HG03159 (cell line): ENCODE results near the gene FAM240A.
"Not testable (repeated sequence)": the region's sequence is repeated elsewhere in the genome, so short reads cannot be mapped to it uniquely, and the experiment has no call there.

ENCODE experiments used
- ATAC-seq: cut with Tn5 transposase; IDR thresholded peaks from one replicate; pipeline ENCODE4 v1.9.1; 2021; ENCODE audit warnings: mild to moderate bottlenecking, moderate library complexity; ENCODE audit not compliant: unreplicated experiment

Gene FAM240A

DNA sequence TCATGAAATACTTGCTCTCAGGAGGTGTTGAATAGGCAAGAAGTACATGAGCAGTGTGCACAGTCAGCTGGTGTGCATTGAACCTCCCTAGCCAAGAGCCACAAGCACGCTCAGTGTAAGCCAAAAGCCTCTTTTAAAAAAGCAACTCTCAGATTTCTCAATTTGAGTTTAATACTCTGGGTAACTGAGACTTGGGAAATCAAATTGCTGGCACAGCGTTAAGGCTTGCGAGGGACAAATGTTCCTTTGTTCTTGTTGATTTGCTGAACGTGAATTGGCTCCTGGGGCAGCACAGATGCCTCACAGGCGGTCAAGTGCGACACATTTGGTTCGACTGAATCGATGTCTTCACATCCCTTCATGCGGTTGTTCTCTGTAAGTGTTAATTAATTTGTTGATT is at the start of gene FAM240A:
Gene FAM240A, plus strand, starts transcription at position 202 of the 400 bp plus-strand sequence. Its CDS starts 159 bp downstream, at position 361.
- ATAC-seq, result no peak

- no peak for ATAC-seq
Observed at GRCh38 chr3:46564190-46565021, 47.9 kb upstream of the FAM240A start.

DNA sequence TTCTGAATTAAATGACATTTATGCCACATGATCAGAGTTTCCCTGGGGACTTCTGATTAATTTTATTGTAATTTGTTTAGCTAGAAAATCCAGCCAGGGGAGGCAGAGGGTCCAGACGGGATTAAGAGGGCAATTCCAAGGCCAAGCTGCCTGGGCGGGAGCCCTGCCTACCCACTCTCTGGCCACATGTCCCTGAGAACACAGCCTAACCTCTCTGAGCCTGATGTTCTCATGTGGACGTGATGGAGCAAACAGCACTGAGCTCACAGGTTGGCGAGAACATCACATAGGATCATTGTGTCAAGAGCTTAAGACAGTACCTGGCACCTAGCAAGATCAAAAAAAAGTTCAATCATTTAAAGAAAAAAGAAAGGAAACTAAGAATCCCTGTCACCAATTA is 47.2 kb upstream of the FAM240A start:
- ATAC-seq, result no peak

DNA sequence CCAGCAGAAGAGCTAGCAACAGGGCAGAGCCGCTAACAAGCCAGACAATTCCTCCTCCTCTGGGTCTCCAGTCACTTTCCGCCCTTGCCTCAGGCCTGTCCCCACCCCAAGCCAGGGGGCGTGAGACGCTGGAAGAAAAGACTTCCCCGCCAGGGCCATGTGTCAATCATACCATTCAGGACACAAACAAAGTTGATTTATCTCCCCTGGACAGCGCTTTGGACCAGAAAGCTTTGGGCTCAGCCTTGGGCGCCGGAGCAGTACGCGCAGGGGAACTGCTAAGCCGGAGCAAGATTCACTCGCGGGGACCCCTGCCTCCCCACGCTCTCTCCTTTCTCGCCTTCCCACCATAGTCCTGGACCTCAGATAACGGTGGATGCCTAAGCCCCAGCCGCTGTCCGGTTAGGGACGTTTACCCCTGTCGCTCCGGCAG is 46.7 kb upstream of the FAM240A start:
- ATAC-seq, result no peak

GRCh38 chr3:46566040-46566641 is 46.2 kb upstream of the FAM240A start, which contains the start of gene LRRC2:
Gene LRRC2, minus strand, starts transcription at chr3:46566302. Its CDS starts 14,711 bp downstream, at chr3:46551591.
- ATAC-seq, result no peak

DNA sequence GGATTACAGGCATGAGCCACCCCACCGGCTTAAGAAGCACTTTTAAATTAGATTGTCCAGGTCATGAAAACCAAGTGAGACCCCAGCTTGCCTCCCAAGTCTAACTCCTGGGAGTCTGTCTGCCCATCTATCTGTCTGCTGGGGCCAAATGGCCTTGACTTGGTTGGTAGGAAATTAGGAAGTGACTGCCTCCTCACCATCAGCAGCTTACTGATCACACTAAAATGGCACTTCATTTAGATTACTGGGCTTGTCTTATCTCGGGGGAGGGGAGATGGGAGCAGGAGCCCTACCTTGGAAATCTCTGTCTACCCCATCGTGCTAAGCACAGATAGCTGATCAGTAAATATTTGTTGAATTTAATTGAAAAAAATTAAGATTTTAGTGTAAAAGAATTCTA is 40.6 kb upstream of the FAM240A start:
- no peak for ATAC-seq

GRCh38 chr3:46573701-46574100 is 38.6 kb upstream of the FAM240A start:
- no peak for ATAC-seq

- no peak for ATAC-seq
Observed at GRCh38 chr3:46574243-46574646, 38.1 kb upstream of the FAM240A start.

- ATAC-seq, result no peak
Observed at GRCh38 chr3:46574881-46575576, 37.3 kb upstream of the FAM240A start.

- no peak for ATAC-seq
Observed at GRCh38 chr3:46575577-46576222, 36.6 kb upstream of the FAM240A start.

GRCh38 chr3:46576386-46576785 is 35.9 kb upstream of the FAM240A start:
- no peak for ATAC-seq

- no peak for ATAC-seq
Observed at GRCh38 chr3:46576879-46577278, 35.4 kb upstream of the FAM240A start.

DNA sequence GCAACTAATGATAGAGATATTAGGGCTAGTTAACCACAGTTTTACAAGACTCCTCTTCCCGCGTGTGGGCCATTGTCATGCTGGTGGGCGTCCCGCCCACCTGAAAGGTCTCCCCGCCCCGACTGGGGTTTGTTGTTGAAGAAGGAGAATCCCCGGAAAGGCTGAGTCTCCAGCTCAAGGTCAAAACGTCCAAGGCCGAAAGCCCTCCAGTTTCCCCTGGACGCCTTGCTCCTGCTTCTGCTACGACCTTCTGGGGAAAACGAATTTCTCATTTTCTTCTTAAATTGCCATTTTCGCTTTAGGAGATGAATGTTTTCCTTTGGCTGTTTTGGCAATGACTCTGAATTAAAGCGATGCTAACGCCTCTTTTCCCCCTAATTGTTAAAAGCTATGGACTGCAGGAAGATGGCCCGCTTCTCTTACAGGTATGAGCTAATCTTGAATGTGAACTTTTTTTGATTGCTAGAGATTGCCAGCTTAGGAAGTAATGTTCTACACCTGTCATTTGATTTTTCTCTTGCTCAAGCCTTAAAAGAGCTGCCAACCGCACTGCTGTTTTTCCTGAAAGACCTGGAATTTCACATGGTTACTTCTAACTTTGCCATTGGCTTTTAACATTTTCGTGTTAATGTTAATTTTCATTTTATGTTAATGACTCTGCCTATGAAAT is 34.6 kb upstream of the FAM240A start:
- ATAC-seq, result not testable (repeated sequence)

DNA sequence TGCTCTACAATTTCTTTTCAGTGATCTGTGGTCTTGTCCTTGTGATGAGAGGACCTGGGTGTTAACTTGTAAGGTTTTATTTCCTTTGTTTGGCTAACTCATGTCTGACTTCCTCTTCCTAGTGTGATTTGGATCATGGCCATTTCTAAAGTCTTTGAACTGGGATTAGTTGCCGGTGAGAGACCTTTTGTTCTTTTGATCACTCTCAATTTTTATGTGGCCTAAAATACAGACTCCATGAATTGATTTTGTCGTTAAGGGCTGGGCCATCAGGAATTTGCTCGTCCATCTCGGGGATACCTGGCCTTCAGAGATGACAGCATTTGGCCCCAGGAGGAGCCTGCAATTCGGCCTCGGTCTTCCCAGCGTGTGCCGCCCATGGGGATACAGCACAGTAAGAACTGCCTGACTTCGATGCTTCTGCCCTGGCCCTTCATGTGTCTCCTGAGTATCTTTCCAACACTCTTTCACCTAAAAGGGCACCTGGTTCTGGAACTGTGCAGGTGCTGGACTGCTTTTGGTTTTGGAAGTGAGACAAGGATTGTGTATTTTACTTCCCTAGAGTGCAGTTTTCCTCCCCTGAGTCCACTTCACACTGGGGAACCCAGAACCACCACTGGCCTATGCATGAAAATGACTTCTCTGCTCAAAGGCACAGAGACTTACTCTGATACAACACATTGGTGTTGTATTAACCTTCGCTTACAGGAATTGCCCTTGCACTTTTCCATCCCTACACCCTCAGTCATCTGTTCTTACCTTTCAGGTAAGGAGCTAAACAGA is 33.2 kb upstream of the FAM240A start:
- no peak for ATAC-seq

GRCh38 chr3:46579756-46580286 is 32.5 kb upstream of the FAM240A start:
- ATAC-seq, result no peak

GRCh38 chr3:46580675-46581074 is 31.6 kb upstream of the FAM240A start:
- no peak for ATAC-seq

DNA sequence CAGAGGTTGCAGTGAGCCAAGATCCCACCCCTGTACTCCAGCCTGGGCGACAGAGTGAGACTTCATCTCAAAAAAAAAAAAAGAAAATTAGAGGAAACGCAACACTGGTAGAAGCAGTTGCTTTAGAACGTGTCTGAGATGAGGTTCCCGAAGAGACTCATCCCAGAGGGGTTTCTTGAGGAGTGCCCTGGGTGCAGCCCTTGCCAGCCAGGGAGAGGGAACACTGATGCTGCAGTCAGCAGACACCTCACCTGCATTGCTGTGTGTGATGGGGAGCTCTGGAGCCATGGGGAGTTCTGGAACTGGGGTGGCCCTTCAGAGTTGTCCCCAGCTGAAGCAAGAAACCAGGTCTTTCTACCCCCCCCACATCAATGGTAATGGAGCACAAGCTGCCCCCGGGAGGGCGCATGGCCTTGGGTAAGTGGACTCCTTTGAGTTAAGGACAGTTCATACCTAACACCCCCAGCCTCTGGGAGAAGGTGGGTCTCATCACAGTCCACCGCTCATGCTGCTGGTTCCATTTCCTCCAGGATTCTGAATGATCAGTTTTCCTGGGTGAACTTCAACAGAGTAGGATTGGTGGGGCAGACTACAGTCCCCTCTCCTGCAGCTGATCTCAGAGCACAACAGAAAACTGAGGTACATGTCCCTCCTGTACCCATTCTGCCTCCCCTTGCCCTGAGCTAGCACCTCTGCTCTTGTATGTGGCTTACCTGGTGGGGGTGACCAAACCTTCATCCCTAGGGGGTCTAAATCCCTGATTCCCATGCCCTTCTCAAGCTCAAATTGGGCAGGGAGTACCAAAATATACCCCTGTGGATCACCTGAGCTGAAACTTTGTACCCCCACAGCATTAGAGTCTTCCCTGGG is 27.5 kb upstream of the FAM240A start:
- ATAC-seq, result no peak

DNA sequence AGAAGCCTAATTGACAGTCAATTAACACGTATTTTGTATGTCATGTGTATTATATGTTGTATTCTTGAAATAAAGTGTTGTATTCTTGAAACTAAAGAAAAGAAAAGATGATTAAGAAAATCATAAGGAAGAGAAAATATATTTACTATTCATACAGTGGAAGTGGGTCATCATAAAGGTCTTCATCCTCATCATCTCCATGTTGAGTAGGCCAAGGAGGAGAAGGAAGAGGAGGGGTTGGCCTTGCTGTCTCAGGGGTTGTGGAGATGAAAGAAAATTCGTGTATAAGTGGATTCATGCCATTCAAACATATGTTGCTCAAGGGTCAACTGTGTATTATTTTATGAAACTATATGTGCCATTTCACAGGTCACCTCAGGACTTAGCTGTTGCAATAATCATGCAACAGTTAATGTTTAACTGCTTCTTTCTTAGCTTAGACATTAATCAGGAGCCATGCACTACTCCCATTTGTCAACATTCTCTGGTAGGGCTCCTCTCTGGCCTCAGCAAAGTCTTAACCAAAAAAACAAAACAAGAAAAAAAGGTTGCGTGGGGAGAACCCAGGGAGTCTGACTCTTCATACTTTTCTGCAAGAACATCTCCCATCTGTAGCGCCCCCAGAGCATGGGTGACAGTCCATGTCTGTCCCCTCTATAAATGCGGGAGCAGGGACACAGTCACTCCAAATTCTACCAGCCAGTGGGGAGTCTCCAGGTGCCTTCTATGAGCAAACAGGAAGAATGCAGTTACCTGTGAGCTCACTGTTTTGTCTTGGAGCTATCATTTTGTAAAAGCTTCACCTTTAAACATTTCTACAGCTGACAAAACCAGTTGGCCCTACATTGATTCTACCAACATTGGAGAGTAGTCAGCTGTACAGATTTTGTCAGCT is 26.3 kb upstream of the FAM240A start:
- no peak for ATAC-seq
